Stimulated activated CD8-positive, alpha-beta memory T cell treated with anti-CD3 and anti-CD28 coated beads, Interleukin-12 subunit alpha, Interleukin-12 subunit beta, amount 100 ng/mL, for 24 hours (primary cell): ENCODE measurements around the gene GOLGA6L4.
"Not testable (repeated sequence)": the region's sequence is repeated elsewhere in the genome, so short reads cannot be mapped to it uniquely, and the experiment has no call there.

Source experiments
- DNase-seq: peaks from one replicate; pipeline ENCODE4 v3.0.0-alpha.2; 2020; ENCODE audit errors: extremely low read depth

The GOLGA6L4 gene

GRCh38 chr15:84235573-84235972, at the start of gene GOLGA6L4:
Gene GOLGA6L4 (plus strand): TSS chr15:84235773. CDS start chr15:84235835, 62 bp downstream.
- not testable (repeated sequence) for DNase-seq

- not testable (repeated sequence) for DNase-seq
Observed at GRCh38 chr15:84192982-84193381, 42.6 kb upstream of the GOLGA6L4 start.

GRCh38 chr15:84195603-84196002, 40.0 kb upstream of the GOLGA6L4 start:
- not testable (repeated sequence) for DNase-seq

- DNase-seq: not testable (repeated sequence)
Observed at GRCh38 chr15:84196530-84197188, 38.9 kb upstream of the GOLGA6L4 start.

- DNase-seq: not testable (repeated sequence)
Observed at GRCh38 chr15:84199865-84200264, 35.7 kb upstream of the GOLGA6L4 start.

GRCh38 chr15:84246441-84246840, 10.9 kb downstream of the GOLGA6L4 start:
- DNase-seq: not testable (repeated sequence)
